ENCODE data around the gene CASP14.

DNA sequence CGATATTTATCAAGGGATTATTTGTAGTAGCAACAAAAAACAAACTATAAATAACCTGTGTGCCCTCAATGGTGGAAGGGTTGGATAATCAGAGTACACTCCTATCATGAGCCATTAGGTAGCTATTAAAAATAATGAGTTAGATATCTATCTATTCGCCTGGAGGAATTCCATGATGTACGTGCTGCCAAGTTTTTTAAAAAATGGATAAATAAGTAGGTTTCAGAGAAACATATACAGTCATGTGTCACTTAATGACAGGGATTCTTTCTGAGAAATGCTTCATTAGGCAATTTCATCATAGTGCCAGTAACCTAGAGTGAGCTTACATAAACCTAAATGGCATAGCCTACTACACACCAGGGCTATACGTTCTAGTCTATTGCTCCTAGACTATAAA lies 26.5 kb downstream of the CASP14 start:
- TF ChIP-seq ZNF274 (CRISPR knock-in tag; IDR thresholded peaks at IDR 0.05), result no peak
- TF ChIP-seq PLSCR1 (CRISPR knock-in tag; IDR thresholded peaks at IDR 0.05; ENCODE audit: borderline replicate concordance), result no peak
